IMR-90 (cell line): ENCODE results near the gene PPM1M. TPM values are rescaled to one million over a fixed set of nuclear protein-coding genes. Genes with fewer than 3 reads are reported as not detected.

ENCODE experiments used
- ATAC-seq: fragments of 200-7000 bp; cut with Tn5 transposase; 2 replicates; pipeline ENCODE4 v1.9.1; 2020; ENCODE audit warnings: low read depth, mild to moderate bottlenecking, moderate library complexity
- BruUV-seq: library from RNA; stranded (reverse); fragments of 400-500 nt; replicated peaks from 2 replicates; lab custom pipeline; 2021; lab: Mats Ljungman, UMichigan
- CTCF ChIA-PET: fragments of 300-600 bp; formaldehyde crosslinking; extraction: SDS; loops from one replicate; lab custom pipeline; 2021; ENCODE audit warnings: antibody characterized with exemption; lab: Yijun Ruan, JAX
- POLR2A ChIA-PET: fragments of 300-600 bp; sonication (Branson Sonifier 250); formaldehyde crosslinking; loops from one replicate; lab custom pipeline; 2022; ENCODE audit warnings: antibody characterized with exemption; ENCODE audit not compliant: unreplicated experiment; lab: Charles Lee
- DNase-seq: peaks from one replicate; pipeline ENCODE4 v3.0.0; 2013
- H2AFZ ChIP-seq: replicated peaks from 2 replicates; pipeline ENCODE3; 2013; ENCODE audit warnings: low read length, mild to moderate bottlenecking; ENCODE audit not compliant: poor library complexity
- H2AK5ac ChIP-seq: 2 replicates; pipeline ENCODE4 v1.6.1; 2013; ENCODE audit warnings: low read depth, low read length, inconsistent platforms
- H2AK9ac ChIP-seq: replicated peaks from 2 replicates; pipeline ENCODE3; 2013; ENCODE audit warnings: mild to moderate bottlenecking, low read depth, low read length, moderate library complexity; ENCODE audit not compliant: poor library complexity
- H2BK120ac ChIP-seq: 2 replicates; pipeline ENCODE4 v1.6.1; 2013; ENCODE audit warnings: low read depth, low read length, inconsistent platforms
- H2BK15ac ChIP-seq: 3 replicates; pipeline ENCODE4 v1.6.1; 2013; ENCODE audit warnings: low read depth, low read length, inconsistent platforms
- H2BK20ac ChIP-seq: 2 replicates; pipeline ENCODE4 v1.6.1; 2013; ENCODE audit warnings: low read depth, mild to moderate bottlenecking, inconsistent platforms, low read length, moderate library complexity
- H2BK5ac ChIP-seq: 2 replicates; pipeline ENCODE4 v1.6.1; 2013; ENCODE audit warnings: mild to moderate bottlenecking, low read depth, low read length, inconsistent platforms; ENCODE audit not compliant: poor library complexity, severe bottlenecking
- H3K14ac ChIP-seq: replicated peaks from 2 replicates; pipeline ENCODE4 v1.6.1; 2013; ENCODE audit warnings: low read depth, low read length, inconsistent platforms
- H3K18ac ChIP-seq: 2 replicates; pipeline ENCODE4 v1.6.1; 2013; ENCODE audit warnings: low read depth, low read length, control low read depth
- H3K23ac ChIP-seq: 2 replicates; pipeline ENCODE4 v1.6.1; 2013; ENCODE audit warnings: low read depth, low read length, inconsistent platforms
- H3K27ac ChIP-seq: 2 replicates; pipeline ENCODE4 v1.5.1; 2013; ENCODE audit warnings: mild to moderate bottlenecking, control low read depth, low read length; ENCODE audit not compliant: insufficient read depth
- H3K27me3 ChIP-seq: 2 replicates; pipeline ENCODE4 v1.6.1; 2013; ENCODE audit warnings: low read length; ENCODE audit not compliant: control insufficient read depth, insufficient read depth
- H3K36me3 ChIP-seq: 2 replicates; pipeline ENCODE4 v1.6.1; 2013; ENCODE audit warnings: low read length, mixed read lengths; ENCODE audit not compliant: control insufficient read depth, insufficient read depth
- H3K4ac ChIP-seq: 2 replicates; pipeline ENCODE4 v1.6.1; 2013; ENCODE audit warnings: low read depth, low read length, inconsistent platforms
- H3K4me1 ChIP-seq: 2 replicates; pipeline ENCODE4 v1.6.1; 2013; ENCODE audit warnings: low read length, mixed read lengths; ENCODE audit not compliant: control insufficient read depth, insufficient read depth
- H3K4me2 ChIP-seq: 2 replicates; pipeline ENCODE4 v1.6.1; 2013; ENCODE audit warnings: low read depth, mild to moderate bottlenecking, control low read depth, low read length, moderate library complexity
- H3K4me3 ChIP-seq: 2 replicates; pipeline ENCODE4 v1.5.1; 2013; ENCODE audit warnings: low read depth, mild to moderate bottlenecking, control low read depth, low read length, moderate library complexity; ENCODE audit not compliant: insufficient read depth
- H3K56ac ChIP-seq: 2 replicates; pipeline ENCODE4 v1.6.1; 2013; ENCODE audit warnings: low read length, inconsistent platforms; ENCODE audit not compliant: insufficient read depth; ENCODE audit errors: extremely low read depth
- H3K79me1 ChIP-seq, 2 experiments: 2 replicates each; pipeline ENCODE4 v1.6.1; 2013; ENCODE audit warnings: low read length in 2 of 2, inconsistent platforms in 1 of 2, low read depth in 1 of 2
- H3K9ac ChIP-seq: 2 replicates; pipeline ENCODE4 v1.6.1; 2013; ENCODE audit warnings: low read depth, low read length, control low read depth
- H3K9me1 ChIP-seq: 2 replicates; pipeline ENCODE4 v1.6.1; 2013; ENCODE audit warnings: low read length, inconsistent platforms; ENCODE audit not compliant: insufficient read depth
- H3K9me3 ChIP-seq: 2 replicates; pipeline ENCODE4 v1.6.1; 2013; ENCODE audit warnings: low read length; ENCODE audit not compliant: control insufficient read depth, insufficient read depth
- H4K20me1 ChIP-seq: 2 replicates; pipeline ENCODE4 v1.6.1; 2013; ENCODE audit warnings: low read length, inconsistent platforms; ENCODE audit not compliant: insufficient read depth
- H4K5ac ChIP-seq: 2 replicates; pipeline ENCODE4 v1.6.1; 2013; ENCODE audit warnings: mild to moderate bottlenecking, low read depth, low read length, control low read depth
- H4K8ac ChIP-seq, 2 experiments: 2 replicates each; pipeline ENCODE4 v1.6.1; 2013; ENCODE audit warnings: low read depth in 2 of 2, low read length in 2 of 2, control low read depth in 1 of 2, inconsistent platforms in 1 of 2
- H4K91ac ChIP-seq: 2 replicates; pipeline ENCODE4 v1.6.1; 2013; ENCODE audit warnings: low read depth, low read length, inconsistent platforms; ENCODE audit not compliant: insufficient read depth
- BHLHE40 ChIP-seq: fragments of 150-350 bp; IDR thresholded peaks from 2 replicates; pipeline ENCODE4 v1.6.1; 2016; ENCODE audit warnings: mild to moderate bottlenecking, low read depth, low read length
- CHD1 ChIP-seq: IDR thresholded peaks from 2 replicates; pipeline ENCODE4 v1.6.1; 2012; ENCODE audit warnings: low read depth, low read length, improper control_type of control experiment
- CTCF ChIP-seq: conservative IDR thresholded peaks from 2 replicates; pipeline ENCODE4 v1.5.1; 2012; ENCODE audit warnings: mild to moderate bottlenecking, low read depth, low read length, improper control_type of control experiment
- ELK1 ChIP-seq: fragments of 150-350 bp; IDR thresholded peaks from 2 replicates; pipeline ENCODE4 v1.6.1; 2016; ENCODE audit warnings: low read depth, mild to moderate bottlenecking, low read length, moderate library complexity, borderline replicate concordance
- FOS ChIP-seq: fragments of 150-350 bp; IDR thresholded peaks from 2 replicates; pipeline ENCODE4 v1.6.1; 2016; ENCODE audit warnings: low read depth, low read length
- MAFK ChIP-seq: IDR thresholded peaks from 2 replicates; pipeline ENCODE4 v1.6.1; 2012; ENCODE audit warnings: low read depth, low read length, improper control_type of control experiment
- MAZ ChIP-seq: IDR thresholded peaks from 2 replicates; pipeline ENCODE4 v1.6.1; 2012; ENCODE audit warnings: low read depth, mild to moderate bottlenecking, low read length, improper control_type of control experiment, moderate library complexity, borderline replicate concordance
- MXI1 ChIP-seq: IDR thresholded peaks from 2 replicates; pipeline ENCODE4 v1.6.1; 2012; ENCODE audit warnings: low read depth, mild to moderate bottlenecking, low read length, moderate library complexity, borderline replicate concordance
- POLR2A ChIP-seq: IDR thresholded peaks from 2 replicates; pipeline ENCODE4 v1.6.1; 2012; ENCODE audit warnings: mild to moderate bottlenecking, low read depth, low read length
- RCOR1 ChIP-seq: IDR thresholded peaks from 2 replicates; pipeline ENCODE4 v1.6.1; 2012; ENCODE audit warnings: mild to moderate bottlenecking, low read length, improper control_type of control experiment; ENCODE audit not compliant: insufficient replicate concordance
- SMC3 ChIP-seq: fragments of 150-350 bp; IDR thresholded peaks from 2 replicates; pipeline ENCODE4 v1.6.1; 2016; ENCODE audit warnings: low read depth, mild to moderate bottlenecking, antibody characterized with exemption, low read length, moderate library complexity
- WGBS, 2 experiments: methylation state at CpG; one replicate each; pipeline versions ENCODE4 v1.1.5 to v1.1.7; 2013; ENCODE audit warnings: missing lambda C conversion rate in 2 of 2; ENCODE audit not compliant: insufficient read length in 1 of 2; ENCODE audit errors: extremely low coverage in 2 of 2; 5-methylcytosine and 5-hydroxymethylcytosine counted together
- dilution Hi-C: fragments of 300-500 bp; cut with HindIII; formaldehyde crosslinking; loops from one replicate; pipeline ENCODE4 v1.14.3; 2018; ENCODE audit warnings: low sequenced_read_pairs; ENCODE audit not compliant: unreplicated experiment
- in situ Hi-C: fragments of 300-500 bp; cut with MboI; formaldehyde crosslinking; loops from 3 replicates; pipeline ENCODE4 v1.14.3; 2019; ENCODE audit warnings: low sequenced_read_pairs, inconsistent platforms, mixed read lengths
- intact Hi-C: fragments of 100-400 bp; cut with micrococcal nuclease; formaldehyde crosslinking; loops from 2 replicates; pipeline ENCODE4 v1.10.0; 2022
- polyA plus RNA-seq, 3 experiments: library from polyadenylated mRNA; depleted of rRNA; stranded (reverse); fragments of >200 nt; gene quantifications; 2 replicates each; pipeline ENCODE4 v1.2.3, GENCODE V29; 2012; ENCODE audit warnings: low replicate concordance in 1 of 3
- total RNA-seq: library from RNA; depleted of rRNA; stranded (reverse); fragments of >200 nt; gene quantifications from 2 replicates; pipeline ENCODE4 v1.2.3, GENCODE V29; 2012

The PPM1M gene
- total and polyA plus RNA-seq, 2 of the 4 experiments (the other 2 are of a cell fraction), result 12.2 to 18.1 TPM

GRCh38 chr3:52283306-52283705 is 37.7 kb downstream of the PPM1M start:
- CTCF ChIA-PET, result interaction anchor here (1.1 kb wide), 1 partner anchor 44 kb away, joined by 3 read pairs; the partner anchor contains the start of gene TWF2
- WGBS, 2 experiments, result no CpG with 5 or more reads among the region's 1 CpG
- ATAC-seq (no peak), DNase-seq (no peak)
- Histone ChIP-seq H3K27me3 (no peaks in the 10 kb centered on the region), H3K4me2 (no peak overlapping the region), H4K8ac (no peak overlapping the region), H3K4me3 (no peak overlapping the region), H2BK5ac (no peak overlapping the region), H2AK5ac (no peak overlapping the region), H4K5ac (no peak overlapping the region), H3K79me1 (peaks cover 17 to 33% of the 10 kb centered on the region in 2 experiments; a peak in 3 of 4 replicates), H4K20me1 (no peaks in the 10 kb centered on the region; the same call in 1 of the 2 replicates), H3K4ac (no peak overlapping the region), H3K27ac (no peak overlapping the region), H2BK20ac (no peak overlapping the region), H3K56ac (peak overlapping the region; percentile 11; the same call in 1 of the 2 replicates), H2AK9ac (no peak overlapping the region), H3K9me1 (peaks cover 15% of the 10 kb centered on the region), H3K18ac (no peak overlapping the region), H4K91ac (no peak overlapping the region), H3K23ac (no peak overlapping the region; the same call in 1 of the 2 replicates), H2BK120ac (no peak overlapping the region), H2BK15ac (no peak overlapping the region), H3K9me3 (no peaks in the 10 kb centered on the region), H2AFZ (no peak overlapping the region), H3K36me3 (no peaks in the 10 kb centered on the region), H3K9ac (no peak overlapping the region), H3K14ac (no peak overlapping the region), H3K4me1 (peaks cover 11% of the 10 kb centered on the region)
- dilution Hi-C loops, result no loop called here
- intact Hi-C loops, result no loop called here
- in situ Hi-C loops, result no loop called here
- BruUV-seq, result no TSS peak
- no peak for TF ChIP-seq CHD1
- TF ChIP-seq MXI1, result no peak
- no peak for TF ChIP-seq BHLHE40
- TF ChIP-seq MAZ, result no peak
- no peak for TF ChIP-seq ELK1
- TF ChIP-seq MAFK, result no peak
- no peak for TF ChIP-seq POLR2A
- no peak for TF ChIP-seq RCOR1
- no peak for TF ChIP-seq CTCF
- no peak for TF ChIP-seq SMC3
- TF ChIP-seq FOS, result no peak
- POLR2A ChIA-PET, result no interaction called here
